PFSK-1 (cell line): ENCODE data around the gene PRKD1.

Experiments
- FOXP2 ChIP-seq: optimal IDR thresholded peaks from 2 replicates; pipeline ENCODE3; 2011; ENCODE audit warnings: borderline replicate concordance, control low read depth, inconsistent platforms; ENCODE audit not compliant: insufficient read depth; ENCODE audit errors: extremely low read length, extremely low read depth
- POLR2AphosphoS5 ChIP-seq: IDR thresholded peaks from 2 replicates; pipeline ENCODE4 v1.6.1; 2012; ENCODE audit warnings: low read depth, mild to moderate bottlenecking, control low read depth, low read length, moderate library complexity
- SIN3A ChIP-seq: IDR thresholded peaks from 2 replicates; pipeline ENCODE4 v1.6.1; 2012; ENCODE audit warnings: mild to moderate bottlenecking, low read length, moderate library complexity, borderline replicate concordance; ENCODE audit not compliant: insufficient read depth
- TAF1 ChIP-seq: IDR thresholded peaks from 2 replicates; pipeline ENCODE4 v1.6.1; 2012; ENCODE audit warnings: low read length, control low read depth, borderline replicate concordance; ENCODE audit not compliant: insufficient read depth
- TF ChIP-seq, protein P1 (sequence below), 2 experiments: IDR thresholded peaks; 2 replicates each; pipeline versions ENCODE4 v1.6.1 to v1.8.0; 2011 to 2012; ENCODE audit warnings: low read depth in 2 of 2, low read length in 2 of 2, control low read depth in 1 of 2, inconsistent platforms in 1 of 2, mild to moderate bottlenecking in 1 of 2, moderate library complexity in 1 of 2; ENCODE audit not compliant: insufficient read depth in 1 of 2

Gene PRKD1

GRCh38 chr14:29528889-29529288, 398.8 kb downstream of the PRKD1 start:
- TF ChIP-seq FOXP2 (no peak), TAF1 (no peak), POLR2AphosphoS5 (no peak), SIN3A (no peak)
- TF ChIP-seq, protein P1, sequence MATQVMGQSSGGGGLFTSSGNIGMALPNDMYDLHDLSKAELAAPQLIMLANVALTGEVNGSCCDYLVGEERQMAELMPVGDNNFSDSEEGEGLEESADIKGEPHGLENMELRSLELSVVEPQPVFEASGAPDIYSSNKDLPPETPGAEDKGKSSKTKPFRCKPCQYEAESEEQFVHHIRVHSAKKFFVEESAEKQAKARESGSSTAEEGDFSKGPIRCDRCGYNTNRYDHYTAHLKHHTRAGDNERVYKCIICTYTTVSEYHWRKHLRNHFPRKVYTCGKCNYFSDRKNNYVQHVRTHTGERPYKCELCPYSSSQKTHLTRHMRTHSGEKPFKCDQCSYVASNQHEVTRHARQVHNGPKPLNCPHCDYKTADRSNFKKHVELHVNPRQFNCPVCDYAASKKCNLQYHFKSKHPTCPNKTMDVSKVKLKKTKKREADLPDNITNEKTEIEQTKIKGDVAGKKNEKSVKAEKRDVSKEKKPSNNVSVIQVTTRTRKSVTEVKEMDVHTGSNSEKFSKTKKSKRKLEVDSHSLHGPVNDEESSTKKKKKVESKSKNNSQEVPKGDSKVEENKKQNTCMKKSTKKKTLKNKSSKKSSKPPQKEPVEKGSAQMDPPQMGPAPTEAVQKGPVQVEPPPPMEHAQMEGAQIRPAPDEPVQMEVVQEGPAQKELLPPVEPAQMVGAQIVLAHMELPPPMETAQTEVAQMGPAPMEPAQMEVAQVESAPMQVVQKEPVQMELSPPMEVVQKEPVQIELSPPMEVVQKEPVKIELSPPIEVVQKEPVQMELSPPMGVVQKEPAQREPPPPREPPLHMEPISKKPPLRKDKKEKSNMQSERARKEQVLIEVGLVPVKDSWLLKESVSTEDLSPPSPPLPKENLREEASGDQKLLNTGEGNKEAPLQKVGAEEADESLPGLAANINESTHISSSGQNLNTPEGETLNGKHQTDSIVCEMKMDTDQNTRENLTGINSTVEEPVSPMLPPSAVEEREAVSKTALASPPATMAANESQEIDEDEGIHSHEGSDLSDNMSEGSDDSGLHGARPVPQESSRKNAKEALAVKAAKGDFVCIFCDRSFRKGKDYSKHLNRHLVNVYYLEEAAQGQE (IDR thresholded peaks at IDR 0.05; ENCODE audit: insufficient read depth in 1 of 2, low read depth in 2 of 2, low read length in 2 of 2), result no peak

- TF ChIP-seq TAF1 (no peak), POLR2AphosphoS5 (no peak), SIN3A (no peak), FOXP2 (no peak)
- TF ChIP-seq, protein P1 (IDR thresholded peaks at IDR 0.05; ENCODE audit: insufficient read depth in 1 of 2, low read depth in 2 of 2, low read length in 2 of 2), result no peak
Measured at GRCh38 chr14:29527286-29527685, 400.4 kb downstream of the PRKD1 start.
